Measurements from ENCODE around the gene SGTB. TPM values are rescaled to one million over a fixed set of nuclear protein-coding genes. Genes with fewer than 3 reads are reported as not detected.

SGTB gene
- total RNA-seq, 1 donor from 2014 or later = 31.7 TPM

DNA sequence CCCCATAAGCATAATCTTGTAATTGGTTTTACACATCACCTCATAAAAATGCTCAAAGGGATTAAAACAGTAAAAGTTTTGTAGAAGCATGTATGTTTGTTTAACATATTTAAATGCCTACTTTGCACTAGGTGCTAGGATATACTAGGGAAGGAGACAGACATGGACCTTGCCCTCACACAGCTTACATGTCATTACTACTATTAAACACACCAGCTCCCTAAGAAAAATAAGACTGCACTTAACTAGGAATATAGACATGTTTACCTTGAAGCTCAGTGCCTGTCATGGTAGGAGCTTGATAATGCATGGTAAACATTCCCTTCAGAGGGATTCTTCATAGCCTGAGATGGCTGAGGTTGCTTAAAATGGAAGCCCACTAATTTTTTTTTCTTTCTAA is 90.9 kb downstream of the SGTB start:
- peaks cover 2% of the 10 kb centered on the region for H3K4me1 ChIP-seq (ENCODE audit: insufficient read depth, low read length)
- no peaks in the 10 kb centered on the region for H3K9me3 ChIP-seq (ENCODE audit: insufficient read depth, low read depth, low read length)
- Mint-ChIP-seq H3K4me1 (ENCODE audit: low read depth, unreplicated experiment) (no peaks in the 10 kb centered on the region), H3K36me3 (ENCODE audit: low read depth, unreplicated experiment) (peaks cover 5% of the 10 kb centered on the region), H3K27me3 (ENCODE audit: low read depth, unreplicated experiment) (no peaks in the 10 kb centered on the region), H3K27ac (ENCODE audit: unreplicated experiment) (no peak overlapping the region), H3K9me3 (ENCODE audit: unreplicated experiment) (no peaks in the 10 kb centered on the region), H3K4me3 (ENCODE audit: unreplicated experiment) (no peak overlapping the region)
- H3K27me3 ChIP-seq (ENCODE audit: insufficient read depth, low read length) = no peaks in the 10 kb centered on the region
- H3K4me2 ChIP-seq (ENCODE audit: low read length) = no peak overlapping the region
- H3K79me2 ChIP-seq (ENCODE audit: insufficient read depth, low read length) = peaks cover 66% of the 10 kb centered on the region
- FAIRE-seq (no peak), DNase-seq (ENCODE audit: low read depth) (no peak)
- H4K20me1 ChIP-seq (ENCODE audit: insufficient read depth, low read length) = peaks cover 10% of the 10 kb centered on the region
- H3K36me3 ChIP-seq (ENCODE audit: insufficient read depth, low read length) = peaks cover 11% of the 10 kb centered on the region
- H3K4me3 ChIP-seq (ENCODE audit: insufficient read depth, low read depth, low read length) = no peak overlapping the region
- H3K9ac ChIP-seq (ENCODE audit: low read length) = no peak overlapping the region
- H3K27ac ChIP-seq (ENCODE audit: low read depth, low read length) = no peak overlapping the region
- H2AFZ ChIP-seq (ENCODE audit: low read depth, low read length) = no peak overlapping the region
- TF ChIP-seq, protein P1, sequence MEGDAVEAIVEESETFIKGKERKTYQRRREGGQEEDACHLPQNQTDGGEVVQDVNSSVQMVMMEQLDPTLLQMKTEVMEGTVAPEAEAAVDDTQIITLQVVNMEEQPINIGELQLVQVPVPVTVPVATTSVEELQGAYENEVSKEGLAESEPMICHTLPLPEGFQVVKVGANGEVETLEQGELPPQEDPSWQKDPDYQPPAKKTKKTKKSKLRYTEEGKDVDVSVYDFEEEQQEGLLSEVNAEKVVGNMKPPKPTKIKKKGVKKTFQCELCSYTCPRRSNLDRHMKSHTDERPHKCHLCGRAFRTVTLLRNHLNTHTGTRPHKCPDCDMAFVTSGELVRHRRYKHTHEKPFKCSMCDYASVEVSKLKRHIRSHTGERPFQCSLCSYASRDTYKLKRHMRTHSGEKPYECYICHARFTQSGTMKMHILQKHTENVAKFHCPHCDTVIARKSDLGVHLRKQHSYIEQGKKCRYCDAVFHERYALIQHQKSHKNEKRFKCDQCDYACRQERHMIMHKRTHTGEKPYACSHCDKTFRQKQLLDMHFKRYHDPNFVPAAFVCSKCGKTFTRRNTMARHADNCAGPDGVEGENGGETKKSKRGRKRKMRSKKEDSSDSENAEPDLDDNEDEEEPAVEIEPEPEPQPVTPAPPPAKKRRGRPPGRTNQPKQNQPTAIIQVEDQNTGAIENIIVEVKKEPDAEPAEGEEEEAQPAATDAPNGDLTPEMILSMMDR (IDR thresholded peaks at IDR 0.05; ENCODE audit: insufficient read depth, low read depth, low read length) = no peak
- TF ChIP-seq EZH2 (IDR thresholded peaks at IDR 0.05; ENCODE audit: insufficient read depth, low read length) = no peak

DNA sequence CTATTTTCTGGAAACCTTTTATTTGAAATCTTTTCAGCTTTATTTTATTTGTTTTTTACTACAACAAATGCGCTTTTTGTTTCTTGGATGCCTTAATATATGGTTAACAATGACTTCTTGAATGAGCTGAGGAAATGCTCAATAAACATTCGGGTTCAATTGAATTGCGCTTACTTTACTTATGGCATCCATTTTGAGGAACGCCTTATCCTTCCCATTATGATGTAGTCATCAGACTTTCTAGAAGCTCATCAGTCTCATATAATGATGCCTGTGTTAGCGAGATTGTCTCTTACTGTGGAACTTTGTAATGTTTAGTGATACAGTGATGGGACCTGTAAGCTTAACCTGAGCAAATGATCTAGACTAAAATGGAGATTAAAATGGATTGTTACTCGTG is 96.2 kb downstream of the SGTB start:
- no peaks in the 10 kb centered on the region for H3K27me3 Mint-ChIP-seq (ENCODE audit: low read depth, unreplicated experiment)
- no peak for FAIRE-seq

More for the DNA sequence above, 96.2 kb downstream of the SGTB start:
- Histone ChIP-seq H3K36me3 (ENCODE audit: insufficient read depth, low read length) (peaks cover 9% of the 10 kb centered on the region), H3K27me3 (ENCODE audit: insufficient read depth, low read length) (no peaks in the 10 kb centered on the region), H3K4me2 (ENCODE audit: low read length) (peak overlapping the region; percentile 89), H3K9me3 (ENCODE audit: insufficient read depth, low read depth, low read length) (no peaks in the 10 kb centered on the region), H4K20me1 (ENCODE audit: insufficient read depth, low read length) (peaks cover 23% of the 10 kb centered on the region), H3K27ac (ENCODE audit: low read depth, low read length) (peak overlapping the region; percentile 89), H3K4me1 (ENCODE audit: insufficient read depth, low read length) (peaks cover 6% of the 10 kb centered on the region), H3K79me2 (ENCODE audit: insufficient read depth, low read length) (peaks cover 90% of the 10 kb centered on the region), H3K4me3 (ENCODE audit: insufficient read depth, low read depth, low read length) (peak overlapping the region; percentile 96), H2AFZ (ENCODE audit: low read depth, low read length) (peak overlapping the region; percentile 15), H3K9ac (ENCODE audit: low read length) (peak overlapping the region; percentile 93)
- Mint-ChIP-seq H3K27ac (ENCODE audit: unreplicated experiment) (no peak overlapping the region), H3K9me3 (ENCODE audit: unreplicated experiment) (no peaks in the 10 kb centered on the region), H3K36me3 (ENCODE audit: low read depth, unreplicated experiment) (peaks cover 5% of the 10 kb centered on the region), H3K4me3 (ENCODE audit: unreplicated experiment) (peak overlapping the region; percentile 97), H3K4me1 (ENCODE audit: low read depth, unreplicated experiment) (peaks cover 5% of the 10 kb centered on the region)
- TF ChIP-seq, protein P1 (IDR thresholded peaks at IDR 0.05; ENCODE audit: insufficient read depth, low read depth, low read length) = no peak
- no peak for TF ChIP-seq EZH2 (IDR thresholded peaks at IDR 0.05; ENCODE audit: insufficient read depth, low read length)
- DNase-seq (ENCODE audit: low read depth) = no peak

Measured in astrocyte (in vitro differentiated cells and primary cell).